ENCODE measurements around the gene GFPT1. TPM values are rescaled to one million over a fixed set of nuclear protein-coding genes. Genes with fewer than 3 reads are reported as not detected.

The GFPT1 gene
- total RNA-seq, 1 donor from 2014 or later, result 52.8 TPM

DNA sequence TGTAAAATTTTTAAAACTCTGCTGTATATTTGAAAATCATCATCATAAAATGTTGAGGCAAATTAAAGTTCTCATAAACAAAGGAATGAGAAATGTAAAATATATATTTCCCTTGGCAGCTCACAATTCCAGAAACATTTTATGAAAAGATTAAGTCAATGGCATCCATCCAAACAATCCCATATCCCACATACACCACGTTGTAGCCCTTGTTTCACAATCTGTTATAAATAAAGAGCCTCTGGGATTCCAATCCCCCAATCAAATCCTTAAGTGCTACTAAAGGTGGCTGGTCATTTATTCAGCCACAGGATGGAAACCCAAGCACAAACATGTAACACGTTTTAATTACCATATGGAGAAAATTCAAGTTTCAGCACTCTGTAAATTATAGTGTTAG, 51.7 kb downstream of the GFPT1 start:
- H3K27me3 Mint-ChIP-seq (ENCODE audit: unreplicated experiment), result no peaks in the 10 kb centered on the region
- TF ChIP-seq, protein P1, sequence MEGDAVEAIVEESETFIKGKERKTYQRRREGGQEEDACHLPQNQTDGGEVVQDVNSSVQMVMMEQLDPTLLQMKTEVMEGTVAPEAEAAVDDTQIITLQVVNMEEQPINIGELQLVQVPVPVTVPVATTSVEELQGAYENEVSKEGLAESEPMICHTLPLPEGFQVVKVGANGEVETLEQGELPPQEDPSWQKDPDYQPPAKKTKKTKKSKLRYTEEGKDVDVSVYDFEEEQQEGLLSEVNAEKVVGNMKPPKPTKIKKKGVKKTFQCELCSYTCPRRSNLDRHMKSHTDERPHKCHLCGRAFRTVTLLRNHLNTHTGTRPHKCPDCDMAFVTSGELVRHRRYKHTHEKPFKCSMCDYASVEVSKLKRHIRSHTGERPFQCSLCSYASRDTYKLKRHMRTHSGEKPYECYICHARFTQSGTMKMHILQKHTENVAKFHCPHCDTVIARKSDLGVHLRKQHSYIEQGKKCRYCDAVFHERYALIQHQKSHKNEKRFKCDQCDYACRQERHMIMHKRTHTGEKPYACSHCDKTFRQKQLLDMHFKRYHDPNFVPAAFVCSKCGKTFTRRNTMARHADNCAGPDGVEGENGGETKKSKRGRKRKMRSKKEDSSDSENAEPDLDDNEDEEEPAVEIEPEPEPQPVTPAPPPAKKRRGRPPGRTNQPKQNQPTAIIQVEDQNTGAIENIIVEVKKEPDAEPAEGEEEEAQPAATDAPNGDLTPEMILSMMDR (IDR thresholded peaks at IDR 0.05; ENCODE audit: unreplicated experiment), result no peak
- no peak for DNase-seq (ENCODE audit: low spot score)
- no peaks in the 10 kb centered on the region for H3K4me1 Mint-ChIP-seq (ENCODE audit: unreplicated experiment)
- peaks cover 14% of the 10 kb centered on the region for H3K36me3 Mint-ChIP-seq (ENCODE audit: low read depth, unreplicated experiment)
- no peak overlapping the region for H3K27ac Mint-ChIP-seq (ENCODE audit: unreplicated experiment)
- no peak overlapping the region for H3K4me3 Mint-ChIP-seq (ENCODE audit: unreplicated experiment)
- H3K9me3 Mint-ChIP-seq (ENCODE audit: unreplicated experiment), result no peaks in the 10 kb centered on the region

DNA sequence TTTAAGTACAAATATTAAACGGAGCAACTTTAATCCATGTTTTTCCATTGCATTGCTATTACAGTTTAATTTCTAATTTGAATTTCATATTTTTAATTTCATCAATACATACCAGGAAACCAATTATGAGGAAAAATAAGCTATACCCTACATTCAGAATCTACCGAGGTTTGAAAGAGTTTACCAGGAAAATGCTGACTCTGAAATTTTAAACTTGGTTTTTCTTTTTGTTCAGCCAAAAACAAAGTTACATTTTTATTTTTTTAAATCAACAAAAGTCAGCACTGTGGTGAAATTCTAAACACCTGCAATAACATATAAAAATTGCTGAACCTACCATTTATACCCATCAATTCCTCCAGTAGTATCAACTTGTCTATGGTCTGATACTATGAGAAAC, 53.7 kb downstream of the GFPT1 start:
- no peak for DNase-seq (ENCODE audit: low spot score)
- no peaks in the 10 kb centered on the region for H3K27me3 Mint-ChIP-seq (ENCODE audit: unreplicated experiment)
- TF ChIP-seq, protein P1 (IDR thresholded peaks at IDR 0.05; ENCODE audit: unreplicated experiment), result no peak
- H3K4me1 Mint-ChIP-seq (ENCODE audit: unreplicated experiment), result no peaks in the 10 kb centered on the region
- no peak overlapping the region for H3K4me3 Mint-ChIP-seq (ENCODE audit: unreplicated experiment)
- H3K9me3 Mint-ChIP-seq (ENCODE audit: unreplicated experiment), result no peaks in the 10 kb centered on the region
- no peak overlapping the region for H3K27ac Mint-ChIP-seq (ENCODE audit: unreplicated experiment)
- peaks cover 19% of the 10 kb centered on the region for H3K36me3 Mint-ChIP-seq (ENCODE audit: low read depth, unreplicated experiment)

DNA sequence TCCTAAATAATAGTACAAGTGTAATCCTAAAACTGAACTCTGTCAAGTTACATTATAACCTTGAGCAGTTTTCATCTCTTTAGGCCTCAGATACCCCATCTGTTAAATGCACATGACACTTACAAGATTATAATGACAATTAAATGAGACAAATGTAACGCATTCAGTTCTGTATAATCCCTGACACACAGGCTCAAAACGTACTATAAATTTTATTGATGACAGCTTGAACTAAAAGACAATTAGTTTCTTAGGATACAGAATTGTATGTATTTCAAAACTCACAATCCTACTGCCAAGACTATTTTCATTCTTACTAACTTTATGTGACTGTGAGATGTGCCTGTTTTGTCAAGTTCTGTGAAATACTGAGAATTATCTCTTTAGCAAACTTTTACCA, 56.2 kb downstream of the GFPT1 start:
- Mint-ChIP-seq H3K36me3 (ENCODE audit: low read depth, unreplicated experiment) (peaks cover 24% of the 10 kb centered on the region), H3K27me3 (ENCODE audit: unreplicated experiment) (no peaks in the 10 kb centered on the region), H3K9me3 (ENCODE audit: unreplicated experiment) (no peaks in the 10 kb centered on the region), H3K27ac (ENCODE audit: unreplicated experiment) (no peak overlapping the region), H3K4me1 (ENCODE audit: unreplicated experiment) (no peaks in the 10 kb centered on the region), H3K4me3 (ENCODE audit: unreplicated experiment) (no peak overlapping the region)
- no peak for DNase-seq (ENCODE audit: low spot score)
- TF ChIP-seq, protein P1 (IDR thresholded peaks at IDR 0.05; ENCODE audit: unreplicated experiment), result no peak

DNA sequence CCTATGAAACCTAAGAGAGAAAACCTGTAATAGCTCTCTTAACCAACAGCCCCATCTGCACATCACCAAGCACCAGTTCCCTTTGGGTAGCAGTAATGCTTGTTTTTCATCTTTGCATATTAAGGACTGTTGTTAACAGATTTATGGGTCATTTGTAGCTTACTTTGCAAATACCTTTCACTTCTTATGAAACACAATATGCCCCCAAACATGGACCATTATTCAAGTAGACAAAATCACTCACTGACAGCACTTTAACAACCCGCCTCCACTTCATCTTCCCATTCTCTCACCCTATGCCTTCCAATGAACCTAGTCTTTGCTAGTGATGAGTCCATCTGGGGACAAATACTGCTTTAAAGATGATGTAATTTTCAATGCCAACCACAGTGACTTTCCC, 64.4 kb downstream of the GFPT1 start:
- Mint-ChIP-seq H3K4me3 (ENCODE audit: unreplicated experiment) (no peak overlapping the region), H3K36me3 (ENCODE audit: low read depth, unreplicated experiment) (peaks cover 20% of the 10 kb centered on the region), H3K4me1 (ENCODE audit: unreplicated experiment) (no peaks in the 10 kb centered on the region), H3K9me3 (ENCODE audit: unreplicated experiment) (no peaks in the 10 kb centered on the region), H3K27me3 (ENCODE audit: unreplicated experiment) (no peaks in the 10 kb centered on the region), H3K27ac (ENCODE audit: unreplicated experiment) (no peak overlapping the region)
- TF ChIP-seq, protein P1 (IDR thresholded peaks at IDR 0.05; ENCODE audit: unreplicated experiment), result no peak
- DNase-seq (ENCODE audit: low spot score), result no peak

DNA sequence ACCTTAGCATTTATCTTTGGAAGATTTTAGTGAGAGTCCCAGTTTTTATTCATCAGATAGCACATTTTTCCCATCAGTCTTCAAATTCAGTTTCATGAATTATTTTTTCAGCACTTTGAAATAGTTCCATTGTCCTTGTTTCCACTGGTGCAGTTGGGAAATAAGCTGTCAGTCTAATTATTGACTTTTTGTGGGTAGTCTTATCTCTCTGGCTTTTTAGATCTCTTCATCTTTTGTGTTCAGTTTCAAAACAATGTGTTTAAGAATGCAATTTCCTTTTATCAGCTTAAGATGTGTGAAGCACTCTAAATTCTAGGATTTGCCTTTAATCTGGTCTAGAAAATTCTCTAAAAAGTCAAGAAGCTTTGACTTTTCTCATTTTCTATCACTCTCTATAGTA, 70.5 kb downstream of the GFPT1 start:
- no peak for DNase-seq (ENCODE audit: low spot score)
- Mint-ChIP-seq H3K27ac (ENCODE audit: unreplicated experiment) (no peak overlapping the region), H3K4me3 (ENCODE audit: unreplicated experiment) (no peak overlapping the region), H3K27me3 (ENCODE audit: unreplicated experiment) (no peaks in the 10 kb centered on the region), H3K36me3 (ENCODE audit: low read depth, unreplicated experiment) (peaks cover 16% of the 10 kb centered on the region), H3K4me1 (ENCODE audit: unreplicated experiment) (no peaks in the 10 kb centered on the region), H3K9me3 (ENCODE audit: unreplicated experiment) (no peaks in the 10 kb centered on the region)
- TF ChIP-seq, protein P1 (IDR thresholded peaks at IDR 0.05; ENCODE audit: unreplicated experiment), result no peak

Data from endothelial cell (in vitro differentiated cells).